ENCODE data around the gene ZNF845.
A peak's percentile ranks its signal among the peaks of the same experiment; 100 is the strongest.
"Not testable (repeated sequence)": the region's sequence is repeated elsewhere in the genome, so short reads cannot be mapped to it uniquely, and the experiment has no call there.

The ZNF845 gene

GRCh38 chr19:53388168-53388567, 54.6 kb downstream of the ZNF845 start:
- DNase-seq, result no peak

GRCh38 chr19:53388904-53389303, 55.4 kb downstream of the ZNF845 start:
- no peak for DNase-seq

- DNase-seq, result no peak
Observed at GRCh38 chr19:53389571-53389970, 56.0 kb downstream of the ZNF845 start.

GRCh38 chr19:53389978-53390377, 56.4 kb downstream of the ZNF845 start:
- DNase-seq, result no peak

- DNase-seq, result no peak
Observed at GRCh38 chr19:53394522-53394973, 61.0 kb downstream of the ZNF845 start.

GRCh38 chr19:53394974-53395839, 61.7 kb downstream of the ZNF845 start, which contains the start of gene ZNF765:
Gene ZNF765 (plus strand): TSS chr19:53395149. CDS start chr19:53398016, 2,867 bp downstream.
- peak; percentile 94 for DNase-seq

- DNase-seq, result not testable (repeated sequence)
Observed at GRCh38 chr19:53395840-53396524, 62.4 kb downstream of the ZNF845 start.

GRCh38 chr19:53396525-53396868, 62.9 kb downstream of the ZNF845 start:
- DNase-seq, result no peak

- DNase-seq, result not testable (repeated sequence)
Observed at GRCh38 chr19:53397918-53398317, 64.4 kb downstream of the ZNF845 start.

Measured in activated naive CD4-positive, alpha-beta T cell treated with anti-CD3 and anti-CD28 coated beads, Interleukin-2, amount 50 U/mL, for 16 hours (primary cell).